ENCODE data around the gene BARHL1. TPM values are rescaled to one million over a fixed set of nuclear protein-coding genes. Genes with fewer than 3 reads are reported as not detected.

BARHL1 gene
- total and polyA plus RNA-seq, 2 experiments from 2014 or later = not detected

Other genes starting within 250 kb of the BARHL1 start
- gene SETX, start 227.6 kb upstream of the BARHL1 start, total RNA-seq (2014; rRNA removed; shearing (Covaris generic)) = 39.3 and 49.9 TPM in 2 replicates
- 14.8 and 17.5 TPM in 2 replicates for gene SETX, start 227.6 kb upstream of the BARHL1 start, polyA plus RNA-seq (2016; fragmentation: Nextera tagmentation; extraction: Ambion mirVana)
- 14.9 and 15.5 TPM in 2 replicates for gene TTF1, start 175.8 kb upstream of the BARHL1 start, total RNA-seq (2014; rRNA removed; shearing (Covaris generic))
- 22.4 and 25.0 TPM in 2 replicates for gene TTF1, start 175.8 kb upstream of the BARHL1 start, polyA plus RNA-seq (2016; fragmentation: Nextera tagmentation; extraction: Ambion mirVana)
- gene CFAP77, start 172.4 kb upstream of the BARHL1 start, total RNA-seq (2014; rRNA removed; shearing (Covaris generic)) = 0.97 and 2.1 TPM in 2 replicates
- gene CFAP77, start 172.4 kb upstream of the BARHL1 start, polyA plus RNA-seq (2016; fragmentation: Nextera tagmentation; extraction: Ambion mirVana) = 0.94 and 1.3 TPM in 2 replicates
- 21.6 and 23.5 TPM in 2 replicates for gene DDX31, start 87.4 kb downstream of the BARHL1 start, total RNA-seq (2014; rRNA removed; shearing (Covaris generic))
- gene DDX31, start 87.4 kb downstream of the BARHL1 start, polyA plus RNA-seq (2016; fragmentation: Nextera tagmentation; extraction: Ambion mirVana) = 11.6 and 14.8 TPM in 2 replicates
- 39.6 and 41.6 TPM in 2 replicates for gene GTF3C4, start 87.9 kb downstream of the BARHL1 start, total RNA-seq (2014; rRNA removed; shearing (Covaris generic))
- 9.5 and 9.8 TPM in 2 replicates for gene GTF3C4, start 87.9 kb downstream of the BARHL1 start, polyA plus RNA-seq (2016; fragmentation: Nextera tagmentation; extraction: Ambion mirVana)